ENCODE data around the gene RTRAF.

RTRAF gene

GRCh38 chr14:52021957-52022600 is 32.7 kb downstream of the RTRAF start:
- DNase-seq: no peak

DNA sequence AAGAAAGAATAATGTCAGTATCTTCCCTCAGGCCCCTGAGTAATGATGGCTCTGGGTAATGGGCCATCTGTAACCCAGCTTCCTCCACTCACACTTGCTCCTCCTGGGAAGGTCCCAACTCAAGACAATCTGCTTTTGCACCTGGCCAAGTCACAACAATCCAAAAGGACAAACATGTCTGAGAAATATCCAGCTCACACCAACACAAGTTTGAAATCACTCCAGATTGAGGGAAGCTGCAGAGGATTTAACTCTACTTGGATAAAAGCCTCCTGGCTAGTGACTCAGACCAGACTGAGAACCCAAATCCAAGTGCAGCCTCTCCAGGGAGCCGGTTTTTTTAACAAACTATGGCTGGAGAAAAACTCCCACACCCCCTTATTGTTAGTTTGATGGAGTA is 34.2 kb downstream of the RTRAF start:
- no peak for DNase-seq

DNA sequence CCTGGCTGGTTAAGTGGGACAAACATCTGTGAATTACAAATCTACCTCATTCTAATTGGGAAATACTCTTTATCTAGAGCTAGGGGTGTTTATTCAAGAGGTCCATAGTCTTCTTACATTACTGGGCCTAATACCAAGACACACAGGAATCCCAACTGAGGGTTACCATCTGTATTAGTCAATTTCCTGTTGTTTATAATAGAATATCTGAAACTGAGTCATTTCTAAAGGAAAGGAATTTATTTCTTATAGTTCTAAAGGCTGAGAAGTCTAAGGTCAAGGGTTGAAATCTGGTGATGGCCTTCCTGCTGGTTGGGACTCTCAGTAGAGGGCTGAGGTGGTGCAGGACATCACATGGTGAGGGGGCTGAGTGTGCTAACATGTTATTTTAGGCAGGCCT is 36.0 kb downstream of the RTRAF start:
- DNase-seq: no peak

GRCh38 chr14:52026017-52026660 is 36.8 kb downstream of the RTRAF start:
- no peak for DNase-seq

DNA sequence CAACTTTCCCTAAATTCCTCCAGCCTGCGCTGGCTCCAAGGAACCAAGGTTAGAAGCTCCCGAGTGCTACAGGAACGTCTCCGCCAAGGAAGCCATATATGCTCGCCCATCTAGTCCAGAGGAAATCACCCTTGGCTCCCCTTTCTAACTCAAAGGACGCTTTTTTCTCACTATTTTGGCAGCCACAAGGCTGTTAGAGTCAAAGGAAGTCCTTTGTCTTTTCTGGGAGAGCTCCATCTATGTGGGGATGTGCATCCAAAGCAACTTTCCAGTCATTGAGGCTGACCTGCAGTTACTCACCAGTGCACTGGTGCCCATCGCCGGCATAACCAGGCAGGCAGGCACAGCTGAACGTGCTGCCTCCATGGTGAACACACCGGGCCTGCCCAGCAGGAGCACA is 37.6 kb downstream of the RTRAF start:
- DNase-seq: no peak

- no peak for DNase-seq
These were observed 40.5 kb downstream of the RTRAF start for GRCh38 chr14:52029881-52030280.

DNA sequence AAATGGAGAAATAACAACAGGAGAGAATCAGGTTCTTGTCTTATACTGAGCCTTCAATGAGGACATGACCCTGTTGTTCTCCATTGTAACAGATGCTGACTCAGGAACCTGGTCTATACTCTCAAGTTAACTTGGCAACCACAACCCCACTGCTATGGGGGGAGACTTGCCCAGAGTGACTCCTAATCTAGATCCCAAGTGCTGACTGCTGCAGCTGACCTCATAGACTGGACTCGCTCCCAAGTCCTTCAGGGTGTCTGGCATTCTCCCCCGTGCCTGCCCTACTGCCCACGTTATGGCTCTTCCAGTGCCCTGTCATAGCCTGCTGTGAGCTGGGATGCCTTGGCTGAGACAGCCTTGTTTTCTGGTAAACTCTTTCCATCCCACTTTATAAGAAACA is 42.4 kb downstream of the RTRAF start:
- DNase-seq: no peak

- DNase-seq: no peak
These were observed 43.0 kb downstream of the RTRAF start for GRCh38 chr14:52032204-52032801.

DNA sequence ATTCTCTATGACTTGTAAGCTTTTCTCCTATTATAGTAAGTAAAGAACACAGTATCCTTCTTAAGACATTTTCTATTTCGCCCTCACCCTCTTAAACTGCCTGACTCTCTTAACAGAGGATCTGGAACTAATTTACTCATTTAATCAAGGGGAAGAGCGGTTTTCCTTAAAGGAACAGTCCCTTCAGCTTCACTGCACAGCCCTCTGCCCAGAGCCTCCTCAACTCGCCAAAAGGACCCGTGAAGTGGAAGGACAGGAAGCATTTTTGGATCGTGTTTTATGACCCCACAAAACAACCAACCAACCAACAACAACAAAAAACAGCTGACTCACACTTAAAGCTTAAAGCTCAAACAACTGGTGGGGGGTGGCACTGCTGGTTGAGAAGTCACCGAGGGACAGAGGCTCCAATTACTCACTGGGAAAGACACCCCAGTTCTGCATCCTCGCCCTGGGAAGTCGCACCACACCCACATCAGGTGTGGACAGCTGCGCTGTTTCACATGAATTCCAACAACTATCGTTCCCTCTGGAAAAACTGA is 43.8 kb downstream of the RTRAF start:
- no peak for DNase-seq

GRCh38 chr14:52039124-52039815 is 49.9 kb downstream of the RTRAF start:
- no peak for DNase-seq

- DNase-seq: no peak
These were observed 51.3 kb downstream of the RTRAF start for GRCh38 chr14:52040598-52040997.

DNA sequence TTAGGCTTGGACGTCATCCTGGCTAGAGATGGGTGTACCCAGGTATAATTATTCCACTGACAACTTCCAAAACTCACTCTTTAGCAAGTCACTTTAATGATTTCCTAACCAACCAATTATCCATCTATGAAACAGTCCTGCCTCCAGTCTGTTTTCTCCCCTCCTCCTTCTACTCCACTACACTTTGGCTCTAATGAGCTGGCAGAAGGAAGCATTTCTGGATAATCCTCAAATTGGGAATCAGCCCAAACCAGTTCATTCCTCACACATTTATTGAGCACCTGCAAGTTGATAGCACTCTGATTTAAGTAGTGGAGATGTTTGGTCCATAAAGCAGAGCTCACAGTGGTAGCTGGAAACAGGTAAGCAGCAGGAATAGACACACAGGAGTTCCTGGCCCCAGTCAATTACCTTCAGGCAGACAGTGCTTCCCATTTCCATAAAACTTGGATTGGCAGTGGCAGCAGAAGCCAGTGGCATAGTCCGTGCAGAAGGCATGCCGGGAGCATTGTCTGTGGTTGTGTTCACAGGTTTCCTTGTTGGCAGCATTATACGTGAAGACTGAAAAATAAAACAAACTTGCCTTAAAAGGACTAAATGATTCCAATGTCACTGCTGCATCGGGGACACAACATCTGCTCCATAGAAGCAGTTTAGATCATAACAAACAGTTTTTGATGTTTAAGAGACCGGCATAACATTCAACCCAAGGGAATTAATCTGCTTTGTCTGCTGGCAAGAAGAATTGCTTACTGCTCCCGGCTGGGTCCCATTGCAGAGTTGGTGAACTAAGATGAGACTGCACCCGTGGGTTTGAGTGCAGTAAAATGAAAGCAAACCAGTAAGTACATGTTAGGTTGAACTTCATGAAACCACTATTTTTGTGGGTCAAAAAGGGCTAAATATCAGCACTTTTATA is 53.3 kb downstream of the RTRAF start:
- peak; percentile 58 for DNase-seq

DNA sequence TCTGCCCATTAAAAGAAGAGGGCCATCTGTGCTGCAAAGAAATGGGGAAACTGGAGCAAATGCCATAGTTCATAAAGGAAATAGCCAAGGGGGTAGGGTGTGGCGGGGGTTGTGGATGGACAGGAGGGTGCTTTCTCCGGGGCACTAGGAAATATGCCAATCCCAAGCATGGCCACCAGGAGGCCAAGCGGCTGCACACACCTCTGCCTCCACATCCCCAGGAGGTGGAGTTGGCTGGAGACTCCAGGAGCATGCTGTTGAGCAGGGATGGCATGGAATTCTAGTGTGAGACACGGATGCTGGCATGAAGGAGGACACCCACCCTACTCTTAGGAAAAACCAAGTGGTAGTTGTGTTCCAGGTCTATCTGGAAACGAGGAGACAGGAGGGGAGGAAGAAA is 54.3 kb downstream of the RTRAF start:
- DNase-seq: no peak

GRCh38 chr14:52044791-52045522 is 55.6 kb downstream of the RTRAF start:
- no peak for DNase-seq

GRCh38 chr14:52046376-52046917 is 57.1 kb downstream of the RTRAF start:
- DNase-seq: no peak

- DNase-seq: no peak
These were observed 58.8 kb downstream of the RTRAF start for GRCh38 chr14:52048116-52048515.

DNA sequence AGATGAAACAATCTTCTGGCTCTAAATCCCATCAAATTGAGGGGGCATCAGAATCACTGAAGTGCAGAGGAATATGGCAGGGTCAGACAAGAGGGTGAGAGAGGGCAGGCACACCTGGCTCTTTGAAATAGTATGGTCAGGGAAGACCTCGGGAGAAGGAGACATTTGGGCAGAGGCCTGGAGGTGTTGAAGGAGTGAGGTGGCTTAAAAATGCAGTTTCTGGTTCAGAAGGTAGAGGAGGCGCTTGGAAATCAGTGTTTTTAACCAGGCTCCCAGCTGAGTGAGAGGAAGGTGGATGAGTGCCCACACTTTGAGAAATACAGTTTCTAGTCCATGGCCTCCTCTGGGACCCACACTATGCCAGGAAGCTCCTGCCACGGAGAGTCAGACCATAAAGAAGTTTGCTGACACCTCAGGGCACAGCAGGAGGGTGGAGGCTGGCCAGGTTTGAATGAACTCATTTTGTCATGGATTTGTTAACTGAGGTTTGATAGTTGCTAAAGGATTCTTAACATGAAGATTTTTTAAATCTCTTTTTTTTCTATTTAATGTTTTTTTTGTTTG is 59.4 kb downstream of the RTRAF start:
- DNase-seq: no peak

DNA sequence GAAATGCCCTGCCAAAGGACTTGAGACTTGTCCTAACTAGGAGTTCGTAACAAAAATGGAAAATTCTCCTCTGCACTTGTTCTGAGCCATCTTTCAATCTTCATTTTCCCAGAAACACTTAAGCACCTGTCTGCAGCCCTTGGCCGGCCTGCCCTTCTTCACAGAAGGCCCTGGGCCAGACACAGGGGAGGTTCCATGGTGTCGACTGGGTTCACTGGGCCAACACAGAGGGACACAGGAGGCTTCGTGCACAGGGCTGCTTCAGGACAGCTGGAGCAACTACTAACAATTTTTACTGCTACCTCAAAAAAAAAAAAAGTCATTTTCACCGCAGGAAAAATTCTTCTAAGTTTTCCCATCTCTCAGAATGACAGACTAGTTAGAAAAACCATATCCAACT is 59.9 kb downstream of the RTRAF start:
- no peak for DNase-seq

DNA sequence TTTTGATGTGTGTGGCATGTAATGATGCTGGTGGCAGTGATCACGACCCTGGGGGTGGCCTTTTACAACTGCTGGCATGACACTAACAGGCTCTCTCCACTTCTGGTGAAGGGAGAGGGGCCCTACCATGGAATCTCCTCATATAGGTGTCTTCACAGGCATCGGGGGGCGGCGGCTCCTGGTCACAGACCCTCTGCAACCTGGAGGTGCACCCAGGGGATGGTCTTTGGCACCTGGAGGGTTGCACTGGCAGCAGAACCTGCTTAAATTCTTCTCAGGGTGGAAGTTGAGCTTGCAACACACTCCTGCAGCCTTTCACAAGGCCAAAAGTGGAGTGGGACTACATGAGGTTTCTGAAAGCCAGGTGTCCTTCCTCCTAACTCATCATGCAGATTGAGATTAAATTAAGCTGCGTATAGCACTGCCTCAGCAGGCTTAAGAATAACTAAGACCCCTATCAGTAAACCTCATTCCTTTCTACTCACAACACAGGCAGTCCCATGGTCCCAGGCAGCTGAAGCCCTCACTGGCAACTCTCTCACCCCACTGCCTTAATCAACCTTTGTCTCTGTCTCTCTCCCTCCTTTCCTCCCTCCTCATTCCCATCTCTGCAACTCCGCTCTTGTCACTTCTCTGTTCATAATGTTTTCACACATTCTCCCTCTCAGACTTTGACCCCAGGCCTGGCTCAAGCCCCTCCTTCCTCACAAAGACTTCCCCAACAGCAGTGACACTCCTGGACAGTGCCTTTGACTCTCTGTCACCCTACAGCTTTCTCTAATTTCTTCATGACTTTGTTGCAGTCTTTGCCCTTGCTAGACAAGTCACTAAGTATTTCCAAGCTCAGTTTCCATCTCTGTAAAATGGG is 60.6 kb downstream of the RTRAF start:
- DNase-seq: no peak

DNA sequence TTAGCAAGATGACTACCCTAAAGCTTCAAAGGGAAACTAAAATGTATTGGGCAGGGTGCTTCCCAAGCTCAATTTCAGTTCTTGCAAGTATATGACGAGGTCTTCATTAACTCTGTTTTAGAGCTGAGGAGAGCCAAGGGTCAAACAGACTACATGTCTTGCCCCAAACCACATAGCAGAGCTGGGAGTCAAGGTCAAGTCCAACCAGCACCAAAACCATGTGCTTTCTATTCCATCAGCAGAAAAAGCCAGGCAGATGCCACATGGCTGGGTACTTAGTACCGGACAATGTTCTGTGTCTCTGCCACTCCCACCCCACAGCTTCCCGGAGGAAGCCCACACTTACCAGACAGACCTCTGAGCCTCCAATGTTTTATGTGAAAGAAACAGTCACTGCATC is 61.9 kb downstream of the RTRAF start:
- no peak for DNase-seq
